GM21529 (cell line): Measurements from ENCODE around the gene TBC1D2.
A peak's percentile ranks its signal among the peaks of the same experiment; 100 is the strongest.

Source experiments
- ATAC-seq: cut with Tn5 transposase; IDR thresholded peaks from one replicate; pipeline ENCODE4 v1.9.1; 2021; ENCODE audit not compliant: unreplicated experiment

TBC1D2 gene

DNA sequence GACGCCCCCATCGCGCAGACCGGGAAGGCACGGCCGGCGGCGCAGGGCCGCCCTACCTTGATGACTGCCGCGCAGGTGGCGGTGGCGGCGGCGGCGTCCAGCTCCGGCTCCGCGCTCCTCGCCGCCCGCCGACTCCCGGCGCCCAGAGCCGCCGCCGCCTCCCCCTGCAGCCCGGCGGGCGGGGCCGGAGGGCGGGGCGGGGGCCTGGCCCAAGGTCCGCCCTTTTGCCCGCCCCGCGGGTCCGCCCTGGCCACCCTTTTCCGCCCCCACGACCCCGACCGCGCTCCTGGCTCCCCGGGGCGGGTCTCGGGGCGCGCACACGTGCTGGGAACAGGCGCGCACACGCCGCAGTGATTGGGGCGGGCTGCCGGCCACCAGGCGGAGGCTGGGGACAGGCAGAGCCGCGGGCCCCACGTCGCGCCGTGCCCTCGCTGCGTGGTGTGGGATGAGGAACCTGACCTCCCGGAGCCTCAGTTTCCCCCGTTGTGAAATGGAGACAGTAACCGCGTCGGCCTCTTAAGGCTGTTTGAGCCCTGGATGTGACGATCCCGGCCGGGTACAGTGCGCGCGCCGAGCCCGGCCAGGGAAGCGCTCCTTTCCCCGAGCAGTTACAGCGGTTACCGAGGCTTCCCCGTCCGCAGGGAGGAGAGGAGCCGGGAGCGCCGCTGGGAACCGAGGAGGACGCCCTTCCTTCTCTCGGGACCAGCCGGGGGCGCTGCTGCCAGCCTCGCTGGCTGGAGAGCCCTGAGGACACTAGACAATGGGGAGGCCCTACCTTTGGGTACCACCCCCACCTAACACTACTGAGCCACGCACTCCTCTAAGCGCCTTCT lies 62.7 kb downstream of the TBC1D2 start, which contains the start of gene CORO2A:
TSS of gene CORO2A (minus strand) at position 135 of the 833 bp plus-strand sequence. CDS start 34,977 bp downstream, outside the sequence.
- peak; percentile 75 for ATAC-seq

DNA sequence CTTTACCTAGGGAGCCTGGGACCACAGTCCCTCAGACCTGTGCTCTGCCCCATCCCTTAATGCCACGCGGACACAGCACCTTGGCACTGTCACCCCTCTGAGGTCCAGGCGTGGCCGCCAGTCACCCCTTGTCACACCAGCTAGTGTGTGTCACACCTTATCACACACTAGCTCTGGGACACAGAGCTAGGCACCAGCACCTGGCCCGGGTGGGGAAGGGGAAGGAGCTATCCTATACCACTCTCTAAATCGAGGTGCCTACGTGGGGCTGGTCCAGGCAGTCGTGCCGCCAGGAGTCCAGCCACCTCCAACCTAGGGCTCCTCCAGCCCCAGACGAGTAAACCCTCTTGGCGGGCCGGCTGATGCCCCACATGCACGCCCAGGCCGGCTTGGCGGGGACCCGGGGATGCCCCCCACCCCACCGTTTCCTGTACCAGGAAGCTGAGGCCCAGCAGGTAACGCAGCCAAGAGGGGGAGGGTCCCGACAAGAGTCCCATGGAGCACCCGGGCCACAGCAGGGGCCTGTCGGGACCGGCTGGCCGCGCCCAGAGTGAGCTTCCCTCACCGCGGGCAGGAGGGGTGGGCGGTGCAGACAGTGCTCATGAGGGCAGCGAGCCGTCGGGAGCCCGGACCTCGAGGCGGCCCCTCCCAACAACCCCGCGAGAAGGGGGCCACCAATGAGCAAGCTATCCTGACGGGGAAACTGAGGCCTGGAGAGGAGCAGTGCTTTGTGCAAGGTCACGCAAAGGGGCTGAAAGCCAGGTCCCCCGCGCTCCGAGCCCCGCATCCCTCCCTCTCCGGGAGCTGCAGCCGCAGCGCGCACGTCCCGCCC lies 63.6 kb downstream of the TBC1D2 start:
- peak; percentile 24 for ATAC-seq

DNA sequence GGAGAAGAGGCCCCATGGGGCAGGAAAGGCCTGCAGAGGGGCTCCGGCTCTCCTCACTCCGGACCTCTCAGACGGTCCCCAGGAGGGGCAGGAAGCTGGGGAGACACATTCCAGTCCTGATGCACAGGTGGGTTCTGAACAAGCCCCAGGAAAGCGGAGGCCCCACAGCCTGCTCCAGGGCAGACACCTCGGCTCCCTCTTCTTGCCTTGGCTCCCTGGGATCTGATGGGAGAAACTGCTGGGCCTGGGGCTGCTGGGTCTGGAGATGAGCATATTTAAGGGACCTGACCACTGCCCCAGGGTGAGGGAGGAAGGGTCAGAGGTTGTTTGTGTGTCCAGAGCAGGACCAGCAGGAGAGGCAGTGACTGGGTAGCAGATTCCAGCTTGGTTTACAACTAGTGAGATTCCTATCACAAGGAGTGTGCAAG lies 64.3 kb downstream of the TBC1D2 start:
- ATAC-seq = no peak

DNA sequence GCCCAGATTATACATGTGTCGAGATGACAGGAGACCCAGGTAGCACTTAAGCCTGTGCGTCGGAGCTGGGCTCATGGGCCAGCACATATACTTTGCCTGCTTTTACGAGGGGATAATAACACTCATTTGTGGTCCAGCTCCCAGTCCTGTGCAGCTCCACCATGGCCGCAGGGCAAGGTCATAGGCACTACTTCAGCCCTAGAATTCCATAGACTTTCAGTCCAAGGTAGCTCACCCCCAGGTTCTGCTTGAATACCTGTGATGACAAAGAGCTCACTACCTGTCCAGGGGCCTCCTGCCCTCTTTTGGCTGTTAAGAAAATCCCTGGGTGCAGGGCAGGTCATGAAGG lies 64.7 kb downstream of the TBC1D2 start:
- ATAC-seq = no peak

DNA sequence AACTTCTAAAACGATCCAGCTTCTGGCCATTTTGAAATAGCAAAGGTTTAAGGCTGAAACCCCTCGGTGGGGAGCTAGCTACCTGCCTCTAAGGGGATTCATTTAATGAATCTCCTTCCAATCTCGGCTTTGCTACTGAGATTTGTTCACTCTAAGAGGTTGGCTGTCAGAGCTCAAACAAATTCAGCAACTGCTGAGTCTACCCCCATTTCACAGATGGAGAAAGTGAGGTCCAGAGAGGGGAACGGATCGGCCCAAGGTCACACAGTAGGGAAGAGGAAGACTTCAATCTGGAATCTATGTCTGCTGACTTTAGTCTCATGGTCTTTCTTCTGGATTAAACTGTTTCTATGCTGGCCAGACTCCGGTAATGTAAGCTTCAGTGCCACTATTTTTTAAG lies 66.0 kb downstream of the TBC1D2 start:
- no peak for ATAC-seq

DNA sequence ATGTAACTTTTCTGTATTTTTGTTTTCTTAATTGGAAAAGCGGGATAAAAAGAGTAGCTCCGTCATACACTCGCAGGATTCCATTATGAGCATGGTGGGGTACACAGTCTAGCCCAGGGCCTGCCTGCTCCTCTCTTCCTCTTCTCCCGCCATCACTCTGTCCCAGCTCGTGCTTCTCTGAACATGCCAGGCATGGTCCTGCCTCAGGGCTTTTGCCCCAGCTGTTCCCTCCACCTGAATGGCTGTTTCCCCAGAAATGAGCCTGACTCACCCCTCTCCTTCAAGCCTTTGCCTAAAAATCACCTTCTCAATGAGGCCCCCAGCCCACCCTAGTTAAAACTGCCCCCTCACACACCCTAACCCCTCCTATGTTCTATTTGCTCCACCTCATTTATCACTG lies 67.5 kb downstream of the TBC1D2 start:
- no peak for ATAC-seq

DNA sequence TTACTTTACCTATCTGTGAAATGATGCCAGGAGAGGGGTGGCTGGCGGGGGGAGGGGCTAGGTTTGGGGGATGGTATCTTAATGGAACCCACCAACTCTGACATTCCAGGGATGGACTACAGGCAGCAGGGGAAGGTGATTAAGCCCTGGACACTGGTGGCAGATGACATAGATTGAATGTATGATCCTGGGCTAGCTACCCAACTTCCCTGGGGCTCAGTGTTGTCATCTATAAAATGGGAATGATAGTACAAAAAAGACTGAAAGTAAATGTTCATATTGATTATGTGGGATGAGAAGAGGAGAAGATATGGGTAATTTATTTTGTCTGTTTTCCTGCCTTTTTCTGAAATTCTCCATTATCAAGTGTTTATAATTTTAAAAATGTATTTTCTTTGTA lies 69.2 kb downstream of the TBC1D2 start:
- no peak for ATAC-seq

DNA sequence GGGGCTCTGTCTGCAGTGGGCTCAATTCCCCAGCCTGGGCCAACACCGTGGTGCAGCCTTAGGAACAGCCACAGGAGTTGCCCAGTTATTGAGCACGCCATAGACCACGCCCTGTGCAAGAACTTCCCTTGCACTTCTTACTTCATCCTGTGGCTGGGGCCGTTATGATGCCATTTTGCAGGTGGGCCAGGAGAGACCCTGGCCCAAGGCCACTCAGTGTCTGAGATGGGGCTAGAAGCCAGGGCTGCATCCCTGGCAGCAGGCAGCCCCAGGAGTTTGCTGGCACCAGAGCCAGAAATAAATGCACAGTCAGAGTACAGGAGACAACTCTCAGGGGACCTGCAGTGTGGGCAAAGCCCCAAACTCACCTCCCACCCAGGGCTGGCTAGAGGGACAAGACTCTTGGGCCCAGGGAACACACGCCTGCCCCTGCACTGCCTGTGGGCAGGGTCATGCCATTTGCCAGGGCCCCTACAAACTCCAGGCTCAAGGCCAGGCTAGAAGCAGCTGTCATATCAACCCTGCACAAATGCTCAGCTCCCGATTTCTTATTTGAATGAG lies 69.8 kb downstream of the TBC1D2 start:
- no peak for ATAC-seq

DNA sequence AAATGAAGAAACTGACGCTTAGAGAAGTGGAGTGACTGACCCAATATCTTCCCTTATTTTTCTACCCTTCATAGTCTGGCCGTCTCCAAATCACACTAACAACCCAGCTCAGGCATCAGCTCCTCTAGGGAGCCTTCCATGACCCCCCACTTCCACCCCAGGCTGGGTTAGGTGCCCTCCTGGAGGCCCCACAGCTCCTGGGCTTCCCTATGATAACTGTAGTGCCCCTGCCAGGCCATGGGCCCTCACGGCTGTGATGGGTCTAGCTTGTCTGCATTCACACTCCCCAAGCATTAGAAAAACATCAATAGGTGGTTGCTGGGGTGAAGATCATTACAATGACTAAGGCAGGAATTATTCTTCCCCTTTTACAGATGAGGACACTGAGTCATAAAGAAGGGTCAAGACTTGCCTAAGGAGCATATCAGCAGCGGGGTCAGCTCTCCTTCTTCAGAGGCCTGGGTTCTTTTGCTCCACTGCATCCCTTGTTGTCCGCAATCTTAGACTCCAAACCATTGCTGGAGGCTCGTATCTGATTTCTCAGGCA lies 70.4 kb downstream of the TBC1D2 start:
- ATAC-seq = no peak

DNA sequence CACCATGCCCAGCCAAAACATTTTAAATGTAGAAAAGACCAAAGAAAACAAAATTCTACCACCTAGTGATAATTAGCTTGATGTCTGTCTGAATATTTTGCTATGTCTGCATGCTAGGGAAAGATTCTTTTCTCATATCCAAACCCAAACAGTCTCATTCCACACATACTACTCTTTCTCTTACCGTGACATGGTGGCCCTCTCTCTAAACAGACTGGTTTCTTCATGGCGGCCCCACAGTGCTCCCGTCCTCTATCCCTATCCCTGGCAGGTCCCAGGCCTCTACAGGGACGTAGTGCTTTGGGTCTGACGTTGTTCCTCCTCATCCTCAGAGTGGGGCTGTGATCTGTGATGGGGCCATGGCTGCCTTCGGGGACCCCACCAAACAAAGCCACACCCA lies 71.1 kb downstream of the TBC1D2 start:
- no peak for ATAC-seq

DNA sequence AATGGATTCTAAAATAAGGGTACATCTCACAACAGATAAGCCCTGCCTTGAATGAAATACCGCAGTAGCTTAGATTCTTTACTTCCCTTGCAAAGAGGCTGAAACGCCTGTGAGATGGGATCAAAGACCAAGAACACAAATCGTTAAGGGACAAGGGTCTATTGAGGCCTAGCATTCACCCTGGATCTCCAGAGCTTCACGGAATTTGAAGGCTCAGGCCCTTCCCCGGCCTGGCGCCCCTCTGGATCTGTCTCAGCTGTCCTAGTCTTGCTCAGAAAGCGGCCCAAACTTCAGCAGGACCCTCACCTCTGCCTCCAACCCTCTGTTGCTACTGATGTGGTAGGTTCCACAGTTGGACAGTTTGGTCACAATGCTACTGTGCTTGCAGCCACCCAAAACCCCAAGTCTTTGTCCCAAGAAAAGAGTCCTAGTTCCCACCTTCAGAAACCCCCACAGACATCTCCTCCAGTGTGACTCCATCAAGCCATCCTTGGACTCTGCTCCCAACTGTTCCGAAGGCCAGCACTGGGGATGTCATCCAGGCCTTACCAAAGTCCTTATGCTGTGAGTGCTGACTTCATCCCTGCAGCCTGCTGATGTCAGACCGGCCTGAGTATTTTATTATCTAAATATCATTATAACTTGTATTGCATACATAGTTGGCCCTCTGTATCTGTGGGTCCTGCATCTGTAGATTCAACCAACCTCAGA lies 72.4 kb downstream of the TBC1D2 start:
- ATAC-seq = no peak

DNA sequence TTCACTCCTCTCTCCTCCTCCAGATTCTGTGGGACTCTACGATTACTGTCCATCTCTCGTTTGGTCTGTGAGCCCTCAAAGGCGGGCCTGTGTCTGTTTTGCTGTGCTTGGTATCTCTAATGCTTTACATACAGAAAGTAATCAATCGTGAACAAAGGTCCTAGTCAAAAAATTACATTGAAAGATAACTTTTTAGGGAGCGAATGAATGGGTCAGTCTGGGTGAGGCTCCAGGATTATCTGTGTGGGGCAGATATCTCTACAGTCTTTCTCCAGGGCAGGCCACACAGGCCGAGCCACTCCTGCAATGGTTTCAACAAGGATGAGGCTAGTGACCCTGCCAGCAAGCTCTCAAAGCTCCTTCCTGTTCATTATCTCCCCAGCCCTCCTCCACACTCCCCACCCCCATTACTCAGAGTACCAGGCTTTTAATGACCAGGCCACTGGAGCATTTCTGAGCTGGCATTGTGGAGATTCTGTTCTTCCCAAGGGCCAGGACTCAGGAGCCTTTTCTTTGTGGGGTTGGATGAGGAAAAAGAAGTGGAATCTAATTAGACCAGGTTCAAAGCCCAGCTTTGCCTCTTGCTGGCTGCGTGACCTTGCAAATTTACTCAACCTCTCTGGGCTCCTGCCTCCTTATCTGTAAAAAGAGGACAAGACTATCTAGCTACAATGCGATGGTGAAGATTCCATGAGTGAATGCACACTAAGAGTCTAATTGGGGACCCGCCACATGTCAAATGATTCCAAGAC lies 73.2 kb downstream of the TBC1D2 start:
- ATAC-seq = no peak

DNA sequence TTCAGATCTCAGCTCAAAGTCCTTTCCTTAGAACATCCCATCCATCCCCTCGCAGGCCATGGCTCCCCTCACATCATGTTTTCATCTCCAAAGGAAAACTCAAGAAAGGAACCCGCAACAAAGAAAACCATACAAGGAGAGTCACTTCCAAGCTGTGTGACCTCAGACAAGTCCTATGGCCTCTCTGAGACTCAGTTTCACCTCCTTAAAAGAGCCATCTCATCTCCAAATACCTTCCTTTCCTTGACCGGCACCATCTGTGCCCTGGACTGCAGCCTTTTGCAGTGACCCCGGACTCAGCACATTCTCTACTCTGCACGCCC lies 73.7 kb downstream of the TBC1D2 start:
- ATAC-seq = no peak

DNA sequence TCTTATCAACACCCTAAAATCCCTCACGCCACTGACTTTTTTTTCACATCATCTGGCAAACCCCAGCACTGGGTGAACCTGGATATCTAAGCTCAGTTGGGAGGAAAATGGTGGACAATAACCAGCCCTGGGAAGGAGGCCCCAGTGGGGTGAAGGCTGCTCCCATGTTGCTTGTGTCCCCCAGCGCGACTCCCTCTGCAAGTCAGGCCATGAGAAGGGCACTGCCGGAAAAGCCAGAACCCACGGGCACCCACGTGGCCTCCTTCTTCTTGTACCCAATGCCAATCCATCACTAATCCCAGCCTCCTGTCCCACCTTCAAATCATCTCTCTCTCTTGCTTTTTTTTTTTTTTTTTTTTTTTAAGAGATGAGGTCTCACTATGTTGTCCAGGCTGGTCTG lies 74.5 kb downstream of the TBC1D2 start:
- no peak for ATAC-seq

DNA sequence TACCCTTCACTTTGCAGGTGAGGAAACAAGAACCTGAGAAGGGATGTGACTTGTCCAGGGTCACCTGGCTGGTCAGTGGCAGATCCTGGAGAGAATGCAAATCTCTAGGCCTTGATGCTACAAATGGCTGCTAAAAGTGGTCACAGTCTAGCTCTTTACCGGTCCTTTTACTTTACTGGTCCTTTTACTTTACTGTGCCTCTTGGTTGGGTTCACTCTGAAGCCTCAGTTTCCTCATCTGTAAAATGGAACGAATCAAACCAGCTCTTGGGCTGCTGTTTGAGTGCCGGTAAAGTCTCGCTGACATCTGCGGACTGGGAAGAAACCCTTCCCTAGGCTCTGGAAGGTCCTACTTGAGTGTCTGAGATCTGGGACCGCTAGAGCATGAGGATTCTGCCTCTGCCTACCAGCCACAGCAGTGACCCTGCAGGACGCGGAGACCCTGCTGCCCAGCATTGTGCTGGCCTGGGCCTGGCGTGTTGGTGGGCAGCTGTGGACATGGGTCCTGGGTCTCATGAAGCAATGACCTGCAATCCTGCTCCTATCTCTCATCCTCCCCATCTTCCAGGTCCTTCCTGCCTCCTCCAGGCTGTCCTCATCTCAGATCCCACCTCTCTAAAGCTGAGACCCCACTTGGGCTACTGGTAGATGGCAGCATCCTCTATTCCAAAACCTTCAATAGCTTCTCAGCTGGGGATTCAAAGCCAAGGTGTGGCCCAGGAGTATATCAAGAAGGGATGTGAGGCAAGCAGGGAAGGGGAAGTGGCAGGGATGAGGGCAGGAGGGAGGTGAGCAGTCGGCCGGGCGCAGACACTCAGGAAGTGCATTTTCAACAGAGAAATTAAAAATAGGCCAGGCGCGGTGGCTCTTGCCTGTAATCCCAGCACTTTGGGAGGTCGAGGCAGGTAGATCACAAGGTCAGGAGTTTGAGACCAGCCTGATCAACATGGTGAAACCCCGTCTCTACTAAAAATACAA lies 76.3 kb downstream of the TBC1D2 start:
- ATAC-seq = no peak

DNA sequence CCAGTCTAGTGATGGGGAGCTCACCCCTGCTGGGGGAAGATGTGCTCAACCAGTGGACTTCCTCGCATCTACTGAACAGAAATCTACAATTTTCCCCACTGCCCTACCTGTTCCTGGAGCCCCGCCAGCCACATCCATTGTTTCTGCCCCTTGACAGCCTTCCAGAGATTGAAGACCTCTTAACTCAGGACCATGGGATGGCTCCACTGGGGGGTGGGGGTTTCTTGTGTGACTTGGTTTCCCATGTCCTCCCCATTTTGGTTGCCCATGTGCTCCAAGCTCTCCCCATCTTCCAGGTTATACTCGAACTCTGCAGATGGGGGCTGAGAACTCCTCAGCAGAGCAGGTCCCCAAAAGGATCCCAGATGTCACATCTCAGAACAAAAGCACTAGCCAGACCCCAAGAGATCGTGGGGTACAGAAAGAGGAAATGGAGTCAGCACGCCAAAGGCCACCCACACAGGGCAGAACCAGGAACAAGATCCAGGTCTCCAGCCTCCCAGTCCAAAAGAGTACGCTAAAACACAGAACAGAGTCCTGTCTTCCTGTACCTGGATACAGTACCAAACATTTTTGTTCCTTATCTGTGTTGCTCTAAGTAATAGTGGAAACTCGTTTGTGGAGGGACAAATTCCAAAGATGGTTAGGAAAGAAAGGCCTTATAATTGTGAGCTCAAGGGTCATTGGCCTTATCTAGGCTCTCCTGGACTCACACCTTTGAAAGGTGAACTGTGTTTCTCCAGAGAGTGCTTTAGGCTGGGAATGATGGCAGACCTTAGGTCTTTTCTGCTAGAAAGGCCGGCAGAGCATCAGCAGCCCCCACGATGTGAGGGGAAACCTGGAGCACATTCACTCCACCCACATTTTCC lies 78.8 kb downstream of the TBC1D2 start:
- no peak for ATAC-seq

DNA sequence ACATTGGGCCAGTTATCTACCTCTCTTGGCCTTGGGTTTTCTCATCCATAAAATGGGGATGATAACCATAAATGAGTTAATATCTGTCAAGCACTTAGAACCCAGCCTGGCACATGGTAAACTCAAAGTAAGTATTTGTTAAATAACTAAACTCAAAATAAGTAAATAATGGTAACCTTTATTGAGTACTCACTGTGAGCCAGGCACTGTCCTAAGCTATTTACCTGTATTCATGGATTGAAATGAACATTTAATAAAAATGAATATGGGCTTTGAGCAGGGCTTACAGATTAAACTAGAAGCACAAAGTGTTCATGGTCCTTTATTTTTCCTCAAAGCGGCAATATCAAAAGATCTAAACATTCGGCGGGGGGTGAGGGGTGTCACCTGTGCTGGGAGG lies 79.7 kb downstream of the TBC1D2 start:
- no peak for ATAC-seq

DNA sequence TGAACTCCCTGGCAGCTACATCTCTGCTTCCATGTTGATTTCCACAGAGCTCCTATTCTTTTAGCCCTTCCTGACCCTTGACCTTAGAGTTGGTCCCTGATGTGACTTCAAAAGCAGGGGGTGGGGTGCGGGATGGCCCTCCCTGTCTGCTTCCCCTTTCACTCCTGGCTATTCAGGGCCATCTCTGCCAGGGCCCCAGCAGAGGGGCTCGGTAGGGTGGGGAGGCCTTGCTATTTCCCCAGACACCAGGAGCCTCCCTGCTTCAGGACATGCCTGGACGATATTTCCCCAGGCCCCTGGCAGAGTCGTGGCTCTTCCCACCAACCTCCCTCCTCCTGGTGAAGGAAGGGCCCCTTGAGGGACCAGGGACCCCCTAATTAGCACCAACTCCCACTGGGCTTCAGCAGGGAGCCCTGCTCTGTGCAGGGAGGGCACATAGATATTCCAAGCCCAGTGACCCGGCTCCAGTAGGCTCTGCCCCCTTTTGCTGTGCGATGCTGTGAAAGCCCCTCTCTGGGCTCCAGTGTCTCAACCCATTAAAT lies 80.3 kb downstream of the TBC1D2 start:
- no peak for ATAC-seq
